ENCODE results near the gene MAN1B1.

Gene MAN1B1

GRCh38 chr9:137126786-137127185, 40.0 kb downstream of the MAN1B1 start:
- in situ Hi-C loops (cut with HindIII; ENCODE audit: low sequenced_read_pairs): no loop called here

GRCh38 chr9:137127301-137128157, 40.7 kb downstream of the MAN1B1 start:
- in situ Hi-C loops (cut with HindIII; ENCODE audit: low sequenced_read_pairs): no loop called here

GRCh38 chr9:137128158-137128861, 41.5 kb downstream of the MAN1B1 start:
- in situ Hi-C loops (cut with HindIII; ENCODE audit: low sequenced_read_pairs): no loop called here

- in situ Hi-C loops (cut with HindIII; ENCODE audit: low sequenced_read_pairs): no loop called here
Measured at GRCh38 chr9:137128862-137129455, 42.2 kb downstream of the MAN1B1 start.

GRCh38 chr9:137129456-137130175, 42.8 kb downstream of the MAN1B1 start:
- in situ Hi-C loops (cut with HindIII; ENCODE audit: low sequenced_read_pairs): no loop called here

- in situ Hi-C loops (cut with HindIII; ENCODE audit: low sequenced_read_pairs): no loop called here
Measured at GRCh38 chr9:137130176-137130755, 43.5 kb downstream of the MAN1B1 start.

GRCh38 chr9:137134191-137134590, 47.4 kb downstream of the MAN1B1 start:
- in situ Hi-C loops (cut with HindIII; ENCODE audit: low sequenced_read_pairs): no loop called here

GRCh38 chr9:137135154-137135553, 48.4 kb downstream of the MAN1B1 start:
- in situ Hi-C loops (cut with HindIII; ENCODE audit: low sequenced_read_pairs): loop anchor here (5.0 kb wide), 1 partner anchor 37 kb away; the partner anchor contains the start of genes LRRC26 and TMEM210

- in situ Hi-C loops (cut with HindIII; ENCODE audit: low sequenced_read_pairs): loop anchor here (5.0 kb wide), 1 partner anchor 36 kb away; the partner anchor contains the start of genes LRRC26 and TMEM210
Measured at GRCh38 chr9:137136261-137136880, 49.6 kb downstream of the MAN1B1 start.

- in situ Hi-C loops (cut with HindIII; ENCODE audit: low sequenced_read_pairs): loop anchor here (5.0 kb wide), 1 partner anchor 35 kb away; the partner anchor contains the start of genes LRRC26 and TMEM210
Measured at GRCh38 chr9:137136881-137137607, 50.3 kb downstream of the MAN1B1 start.

GRCh38 chr9:137138058-137138721, 51.4 kb downstream of the MAN1B1 start:
- in situ Hi-C loops (cut with HindIII; ENCODE audit: low sequenced_read_pairs): loop anchor here (5.0 kb wide), 1 partner anchor 34 kb away; the partner anchor contains the start of genes LRRC26 and TMEM210

GRCh38 chr9:137138722-137139467, 52.1 kb downstream of the MAN1B1 start, which contains the start of gene GRIN1:
Gene GRIN1, plus strand, starts transcription at chr9:137139154. Its CDS starts 333 bp downstream, at chr9:137139487.
- in situ Hi-C loops (cut with HindIII; ENCODE audit: low sequenced_read_pairs): loop anchor here (5.0 kb wide), 1 partner anchor 33 kb away; the partner anchor contains the start of genes LRRC26 and TMEM210

- in situ Hi-C loops (cut with HindIII; ENCODE audit: low sequenced_read_pairs): loop anchor here (5.0 kb wide), 1 partner anchor 33 kb away; the partner anchor contains the start of genes LRRC26 and TMEM210
Measured at GRCh38 chr9:137139468-137140150, 52.8 kb downstream of the MAN1B1 start.

GRCh38 chr9:137140151-137141012, 53.6 kb downstream of the MAN1B1 start:
- in situ Hi-C loops (cut with HindIII; ENCODE audit: low sequenced_read_pairs): no loop called here

GRCh38 chr9:137141050-137141810, 54.4 kb downstream of the MAN1B1 start:
- in situ Hi-C loops (cut with HindIII; ENCODE audit: low sequenced_read_pairs): no loop called here

Measured in endothelial cell of hepatic sinusoid (primary cell).